Testis (tissue), 3 donors: ENCODE results near the gene SURF2. TPM values are rescaled to one million over a fixed set of nuclear protein-coding genes. Genes with fewer than 3 reads are reported as not detected.

Experiments used
- DNase-seq: peaks from one replicate; pipeline ENCODE4 v3.0.0-alpha.2; 2019
- H3K27ac ChIP-seq, 2 donors: fragments of 200-600 bp; sonication (generic); one replicate each; pipeline ENCODE4 v1.5.1; 2019
- H3K27me3 ChIP-seq: fragments of 200-600 bp; sonication (generic); one replicate; pipeline ENCODE4 v1.5.1; 2019
- H3K36me3 ChIP-seq: fragments of 200-600 bp; sonication (generic); one replicate; pipeline ENCODE4 v1.5.1; 2017; ENCODE audit warnings: low read depth; ENCODE audit errors: missing control alignments
- H3K4me1 ChIP-seq: fragments of 200-600 bp; sonication (generic); one replicate; pipeline ENCODE4 v1.5.1; 2019
- H3K4me3 ChIP-seq, 2 donors: fragments of 200-600 bp; sonication (generic); one replicate each; pipeline ENCODE4 v1.5.1; 2017 to 2019
- H3K9me3 ChIP-seq: fragments of 200-600 bp; sonication (generic); one replicate; pipeline ENCODE4 v1.5.1; 2017
- CTCF ChIP-seq, 3 experiments: fragments of 450-650 bp in 2 of 3; fragments of 200-600 bp in 1 of 3; sonication (generic) in 1 of 3; IDR thresholded peaks; one replicate each; pipeline ENCODE4 v1.5.1; 2016 to 2019; ENCODE audit warnings: antibody characterized with exemption in 3 of 3, mild to moderate bottlenecking in 2 of 3, moderate library complexity in 1 of 3
- POLR2A ChIP-seq: fragments of 450-650 bp; IDR thresholded peaks from one replicate; pipeline ENCODE4 v1.6.1; 2017; ENCODE audit warnings: antibody characterized with exemption, mild to moderate bottlenecking, moderate library complexity
- WGBS, 2 donors: methylation state at CpG; one replicate each; pipeline ENCODE4 v1.1.5; 2018; 5-methylcytosine and 5-hydroxymethylcytosine counted together
- intact Hi-C: fragments of 100-400 bp; cut with DNase I; formaldehyde crosslinking; loops from one replicate; pipeline ENCODE4 v1.15.1; 2023; ENCODE audit warnings: low total_unique reads
- polyA plus RNA-seq: library from polyadenylated mRNA; stranded (reverse); fragments of 350-450 nt; fragmentation: Illumina TruSeq; extraction: RNeasy Lipid Tissue Mini Kit (QIAGEN cat#74804); gene quantifications from one replicate; pipeline ENCODE4 v1.2.3, GENCODE V29; 2014; ENCODE audit warnings: low read depth, low replicate concordance; ENCODE audit not compliant: insufficient read depth
- total RNA-seq, 2 donors: library from RNA; depleted of rRNA; stranded (reverse); fragments of >200 nt; gene quantifications; one replicate each; pipeline ENCODE4 v1.2.3, GENCODE V29; 2016

SURF2 gene
- total and polyA plus RNA-seq, 3 donors from 2014 or later: 103 to 160 (median 121) TPM

- intact Hi-C loops: no loop called here
- no peak for DNase-seq
- Histone ChIP-seq H3K4me3 (no peak overlapping the region), H3K9me3 (no peaks in the 10 kb centered on the region), H3K27me3 (no peaks in the 10 kb centered on the region), H3K4me1 (no peaks in the 10 kb centered on the region), H3K36me3 (no peaks in the 10 kb centered on the region), H3K27ac (no peak overlapping the region)
- no peak for TF ChIP-seq POLR2A
- no peak for TF ChIP-seq CTCF (IDR thresholded peaks at IDR 0.05)
- 89 to 100% methylated on average over 1 to 7 of the region's 7 CpGs for WGBS, 2 donors
Observed at GRCh38 chr9:133402689-133403088, 46.3 kb downstream of the SURF2 start.

GRCh38 chr9:133403766-133404453 is 47.6 kb downstream of the SURF2 start:
- no peak overlapping the region for H3K4me3 ChIP-seq
- WGBS, 2 donors: 81 to 89% methylated on average over 14 to 16 of the region's 16 CpGs
- no peak for TF ChIP-seq POLR2A
- peak in 1 of 3 experiments; percentile 35 for TF ChIP-seq CTCF (IDR thresholded peaks at IDR 0.05)
- H3K36me3 ChIP-seq: no peaks in the 10 kb centered on the region
- H3K27ac ChIP-seq: no peak overlapping the region
- H3K27me3 ChIP-seq: no peaks in the 10 kb centered on the region
- no peaks in the 10 kb centered on the region for H3K9me3 ChIP-seq
- no peaks in the 10 kb centered on the region for H3K4me1 ChIP-seq
- intact Hi-C loops: no loop called here
- no peak for DNase-seq

GRCh38 chr9:133404454-133405002 is 48.2 kb downstream of the SURF2 start:
- Histone ChIP-seq H3K27ac (no peak overlapping the region), H3K27me3 (no peaks in the 10 kb centered on the region), H3K4me1 (no peaks in the 10 kb centered on the region), H3K9me3 (no peaks in the 10 kb centered on the region), H3K36me3 (no peaks in the 10 kb centered on the region), H3K4me3 (no peak overlapping the region)
- intact Hi-C loops: loop anchor here (5.0 kb wide), 1 partner anchor 78 kb away; no protein-coding TSS in a partner anchor
- TF ChIP-seq CTCF (IDR thresholded peaks at IDR 0.05) (no peak), POLR2A (no peak)
- no peak for DNase-seq
- WGBS, 2 donors: 90 to 92% methylated on average over 12 of the region's 12 CpGs

- 76 to 78% methylated on average over 15 to 18 of the region's 19 CpGs for WGBS, 2 donors
- H3K36me3 ChIP-seq: no peaks in the 10 kb centered on the region
- no peak overlapping the region for H3K4me3 ChIP-seq
- no peak for TF ChIP-seq POLR2A
- no peak for TF ChIP-seq CTCF (IDR thresholded peaks at IDR 0.05)
- H3K27ac ChIP-seq: no peak overlapping the region
- H3K27me3 ChIP-seq: no peaks in the 10 kb centered on the region
- intact Hi-C loops: loop anchor here (5.0 kb wide), 1 partner anchor 77 kb away; no protein-coding TSS in a partner anchor
- DNase-seq: no peak
- H3K4me1 ChIP-seq: no peaks in the 10 kb centered on the region
- no peaks in the 10 kb centered on the region for H3K9me3 ChIP-seq
Observed at GRCh38 chr9:133405508-133406438, 49.4 kb downstream of the SURF2 start.
